A549 (cell line): ENCODE data around the gene FAM216B. TPM values are rescaled to one million over a fixed set of nuclear protein-coding genes. Genes with fewer than 3 reads are reported as not detected.
"Not testable (repeated sequence)": the region's sequence is repeated elsewhere in the genome, so short reads cannot be mapped to it uniquely, and the experiment has no call there.

ENCODE experiments used
- ATAC-seq, 2 experiments: fragments of 200-7000 bp in 1 of 2; fragments of >200 bp in 1 of 2; cut with Nextera tagmentation in 1 of 2; cut with Tn5 transposase in 1 of 2; 3 replicates each; pipeline versions ENCODE4 v1.8.0 to v1.9.1; 2018 to 2020; ENCODE audit warnings: mild to moderate bottlenecking in 1 of 2, moderate library complexity in 1 of 2
- CTCF ChIA-PET: fragments of 300-600 bp; sonication (Branson Sonifier 250); formaldehyde crosslinking; extraction: SDS; loops from one replicate; lab custom pipeline; 2021; ENCODE audit warnings: antibody characterized with exemption, inconsistent platforms; lab: Yijun Ruan, JAX
- POLR2A ChIA-PET: fragments of 350-600 bp; formaldehyde crosslinking; extraction: SDS; loops from one replicate; lab custom pipeline; 2021; ENCODE audit warnings: antibody characterized with exemption, inconsistent platforms; lab: Yijun Ruan, JAX
- DNase-seq, 2 experiments: peaks; one replicate each; pipeline versions ENCODE4 v3.0.0 to v3.0.0-alpha.2; 2011 to 2016; ENCODE audit warnings: low read depth in 1 of 2, low spot score in 1 of 2
- FAIRE-seq: peaks from 2 replicates; lab custom pipeline; 2011; peaks lifted over from hg19 to GRCh38; lab: Jason Lieb, UNC
- H3K27ac ChIP-seq, 2 experiments: fragments of >200 bp; sonication (Bioruptor Twin); formaldehyde crosslinking; 3 replicates each; pipeline ENCODE4 v1.5.1; 2016 to 2017
- H3K4me1 ChIP-seq: fragments of >200 bp; sonication (Bioruptor Twin); formaldehyde crosslinking; 3 replicates; pipeline ENCODE4 v1.6.1; 2016
- H3K4me2 ChIP-seq: fragments of >200 bp; sonication (Bioruptor Twin); formaldehyde crosslinking; 3 replicates; pipeline ENCODE4 v1.6.1; 2016
- H3K4me3 ChIP-seq: fragments of >200 bp; sonication (Bioruptor Twin); formaldehyde crosslinking; 3 replicates; pipeline ENCODE4 v1.5.1; 2016
- H3K9me3 ChIP-seq: fragments of >200 bp; sonication (Bioruptor Twin); formaldehyde crosslinking; 3 replicates; pipeline ENCODE4 v1.6.1; 2016
- ATOH8 ChIP-seq: fragments of 250-450 bp; sonication (Bioruptor Pico); IDR thresholded peaks from 2 replicates; pipeline ENCODE4 v1.5.0; 2020; ENCODE audit warnings: low read depth, mild to moderate bottlenecking, moderate library complexity
- BHLHE40 ChIP-seq: IDR thresholded peaks from 2 replicates; pipeline ENCODE4 v1.6.1; 2012; ENCODE audit warnings: low read depth, low read length, inconsistent platforms
- CBX8 ChIP-seq: fragments of 200-600 bp; sonication (generic); IDR thresholded peaks from 2 replicates; pipeline ENCODE4 v1.6.1; 2016
- EP300 ChIP-seq, 2 experiments: fragments of >200 bp; sonication (Bioruptor Twin); formaldehyde crosslinking; IDR thresholded peaks; 2 replicates in 1 of 2; 3 replicates in 1 of 2; pipeline ENCODE4 v1.6.1; 2016 to 2017
- FOSB ChIP-seq: fragments of 250-450 bp; sonication (Bioruptor Pico); IDR thresholded peaks from 2 replicates; pipeline ENCODE4 v1.5.0; 2020; ENCODE audit warnings: mild to moderate bottlenecking, moderate library complexity
- FOXS1 ChIP-seq: fragments of 250-450 bp; sonication (Bioruptor Pico); IDR thresholded peaks from 2 replicates; pipeline ENCODE4 v1.5.0; 2020; ENCODE audit warnings: mild to moderate bottlenecking, moderate library complexity
- GATA3 ChIP-seq: IDR thresholded peaks from 2 replicates; pipeline ENCODE4 v1.6.1; 2012; ENCODE audit warnings: borderline replicate concordance
- HDAC2 ChIP-seq: fragments of 200-600 bp; sonication (generic); IDR thresholded peaks from 2 replicates; pipeline ENCODE4 v1.6.1; 2016
- HEYL ChIP-seq: fragments of 250-450 bp; sonication (Bioruptor Pico); IDR thresholded peaks from 2 replicates; pipeline ENCODE4 v1.8.0; 2021; ENCODE audit warnings: mild to moderate bottlenecking, moderate library complexity
- HOXA7 ChIP-seq: fragments of 250-450 bp; sonication (Bioruptor Pico); IDR thresholded peaks from 2 replicates; pipeline ENCODE4 v1.5.0; 2020; ENCODE audit warnings: mild to moderate bottlenecking, moderate library complexity
- JUN ChIP-seq, 2 experiments: fragments of >200 bp; sonication (Bioruptor Twin); formaldehyde crosslinking; IDR thresholded peaks; 2 replicates in 1 of 2; 3 replicates in 1 of 2; pipeline ENCODE4 v1.6.1; 2016 to 2017
- JUNB ChIP-seq: fragments of >200 bp; sonication (Bioruptor Twin); formaldehyde crosslinking; IDR thresholded peaks from 2 replicates; pipeline ENCODE4 v1.6.1; 2016
- MAZ ChIP-seq: fragments of 150-350 bp; IDR thresholded peaks from 2 replicates; pipeline ENCODE4 v1.6.1; 2014; ENCODE audit warnings: antibody characterized with exemption, low read depth, low read length, borderline replicate concordance
- NFE2L2 ChIP-seq: fragments of 150-350 bp; conservative IDR thresholded peaks from 2 replicates; pipeline ENCODE4 v1.6.1; 2014; ENCODE audit warnings: low read length
- PHF8 ChIP-seq: fragments of 200-600 bp; sonication (generic); IDR thresholded peaks from 2 replicates; pipeline ENCODE4 v1.6.1; 2016; ENCODE audit warnings: low read depth, mild to moderate bottlenecking, antibody characterized with exemption, moderate library complexity, borderline replicate concordance
- POLR2A ChIP-seq: IDR thresholded peaks from 2 replicates; pipeline ENCODE4 v1.6.1; 2012; ENCODE audit warnings: mild to moderate bottlenecking, low read length
- RCOR1 ChIP-seq: fragments of 150-350 bp; IDR thresholded peaks from 2 replicates; pipeline ENCODE4 v1.6.1; 2014; ENCODE audit warnings: antibody characterized with exemption, low read length, low read depth
- RFX5 ChIP-seq: fragments of 450-650 bp; IDR thresholded peaks from 2 replicates; pipeline ENCODE4 v1.7.1; 2014; ENCODE audit warnings: antibody characterized with exemption, mild to moderate bottlenecking, moderate library complexity
- SREBF2 ChIP-seq: fragments of 450-650 bp; IDR thresholded peaks from 2 replicates; pipeline ENCODE4 v1.6.1; 2014; ENCODE audit warnings: mild to moderate bottlenecking, moderate library complexity
- TP53 ChIP-seq: fragments of 250-450 bp; sonication (Bioruptor Pico); IDR thresholded peaks from 2 replicates; pipeline ENCODE4 v1.5.0; 2021; ENCODE audit warnings: mild to moderate bottlenecking, moderate library complexity
- ZC3H11A ChIP-seq: fragments of 450-650 bp; IDR thresholded peaks from 2 replicates; pipeline ENCODE4 v1.6.1; 2014; ENCODE audit warnings: antibody characterized with exemption, mild to moderate bottlenecking
- WGBS: methylation state at CpG from one replicate; pipeline ENCODE4 v1.1.6; 2017; ENCODE audit errors: missing lambda C conversion rate; 5-methylcytosine and 5-hydroxymethylcytosine counted together
- polyA plus RNA-seq, 4 experiments: library from polyadenylated mRNA; depleted of rRNA in 3 of 4; stranded (reverse); fragments of >200 nt; fragmentation: RNase III in 1 of 4; extraction: RNeasy Plus Mini Kit Qiagen cat#74134 plus additional on column Dnase treatment in 1 of 4; gene quantifications; 2 replicates in 3 of 4; 3 replicates in 1 of 4; pipeline ENCODE4 v1.2.3, GENCODE V29; 2011 to 2017
- TF ChIP-seq, protein P1 (sequence below): fragments of 450-650 bp; IDR thresholded peaks from 2 replicates; pipeline ENCODE4 v1.6.1; 2014; ENCODE audit warnings: antibody characterized with exemption
- TF ChIP-seq, protein P2 (sequence below): fragments of >200 bp; sonication (Bioruptor Twin); formaldehyde crosslinking; IDR thresholded peaks from 2 replicates; pipeline ENCODE4 v1.6.1; 2016
- TF ChIP-seq, protein P3 (sequence below): fragments of >200 bp; sonication (Bioruptor Twin); formaldehyde crosslinking; IDR thresholded peaks from 3 replicates; pipeline ENCODE4 v1.6.1; 2016

The FAM216B gene
- polyA plus RNA-seq, 2 of the 4 experiments (the other 2 are of a cell fraction) = not detected

DNA sequence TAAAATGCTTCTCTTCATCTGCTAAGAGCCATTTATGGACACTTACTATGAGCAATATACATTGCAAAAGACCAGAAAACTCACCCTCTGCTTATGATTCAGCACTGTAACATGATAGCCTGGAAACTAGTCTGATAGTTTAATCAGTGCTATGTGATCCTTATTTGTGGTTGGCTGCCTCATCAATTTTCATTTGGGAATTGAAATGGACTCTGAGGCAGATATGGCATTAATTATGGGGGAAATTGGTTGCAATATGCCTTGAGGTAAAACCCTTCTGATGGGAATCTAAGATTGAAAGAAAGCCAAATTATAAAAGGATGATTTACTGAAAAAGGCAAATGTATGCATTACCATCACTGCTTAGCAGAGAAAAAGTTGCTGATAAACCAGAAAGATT lies 33.5 kb downstream of the FAM216B start:
- ATAC-seq = no peak
- DNase-seq = peak in 1 of 2 experiments; percentile 3
- no peak for FAIRE-seq
- ChIA-PET POLR2A (no interaction called here), CTCF (no interaction called here)
- TF ChIP-seq TP53 (no peak), EP300 (IDR thresholded peaks at IDR 0.05) (no peak), HEYL (no peak), NFE2L2 (no peak), ATOH8 (no peak)
- TF ChIP-seq, protein P1, sequence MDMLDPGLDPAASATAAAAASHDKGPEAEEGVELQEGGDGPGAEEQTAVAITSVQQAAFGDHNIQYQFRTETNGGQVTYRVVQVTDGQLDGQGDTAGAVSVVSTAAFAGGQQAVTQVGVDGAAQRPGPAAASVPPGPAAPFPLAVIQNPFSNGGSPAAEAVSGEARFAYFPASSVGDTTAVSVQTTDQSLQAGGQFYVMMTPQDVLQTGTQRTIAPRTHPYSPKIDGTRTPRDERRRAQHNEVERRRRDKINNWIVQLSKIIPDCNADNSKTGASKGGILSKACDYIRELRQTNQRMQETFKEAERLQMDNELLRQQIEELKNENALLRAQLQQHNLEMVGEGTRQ = no peak
- TF ChIP-seq, protein P2, sequence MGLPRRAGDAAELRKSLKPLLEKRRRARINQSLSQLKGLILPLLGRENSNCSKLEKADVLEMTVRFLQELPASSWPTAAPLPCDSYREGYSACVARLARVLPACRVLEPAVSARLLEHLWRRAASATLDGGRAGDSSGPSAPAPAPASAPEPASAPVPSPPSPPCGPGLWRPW = no peak
- Histone ChIP-seq H3K4me1 (no peaks in the 10 kb centered on the region), H3K9me3 (no peaks in the 10 kb centered on the region), H3K27ac (no peak overlapping the region), H3K4me3 (no peak overlapping the region), H3K4me2 (no peak overlapping the region)

- Histone ChIP-seq H3K9me3 (no peaks in the 10 kb centered on the region), H3K4me2 (no peak overlapping the region), H3K4me1 (no peaks in the 10 kb centered on the region), H3K4me3 (no peak overlapping the region), H3K27ac (no peak overlapping the region)
- no peak for DNase-seq
- CTCF ChIA-PET = no interaction called here
- no peak for ATAC-seq
- TF ChIP-seq ZC3H11A (no peak), RCOR1 (no peak), BHLHE40 (no peak), FOXS1 (CRISPR knock-in tag) (no peak), POLR2A (no peak), JUN (IDR thresholded peaks at IDR 0.05) (no peak), FOSB (CRISPR knock-in tag) (no peak)
- WGBS = 37% methylated on average over 3 of the region's 3 CpGs
- POLR2A ChIA-PET = no interaction called here
- no peak for FAIRE-seq
These were observed 34.3 kb downstream of the FAM216B start for GRCh38 chr13:42815681-42816080.

GRCh38 chr13:42816538-42816937 lies 35.2 kb downstream of the FAM216B start:
- Histone ChIP-seq H3K4me3 (no peak overlapping the region), H3K9me3 (no peaks in the 10 kb centered on the region), H3K27ac (no peak overlapping the region), H3K4me2 (no peak overlapping the region), H3K4me1 (no peaks in the 10 kb centered on the region)
- no peak for ATAC-seq
- TF ChIP-seq RFX5 = no peak
- TF ChIP-seq HEYL = no peak
- no peak for TF ChIP-seq JUNB
- WGBS = 76% methylated on average over 2 of the region's 2 CpGs
- POLR2A ChIA-PET = no interaction called here
- CTCF ChIA-PET = no interaction called here
- FAIRE-seq = no peak
- DNase-seq = no peak

DNA sequence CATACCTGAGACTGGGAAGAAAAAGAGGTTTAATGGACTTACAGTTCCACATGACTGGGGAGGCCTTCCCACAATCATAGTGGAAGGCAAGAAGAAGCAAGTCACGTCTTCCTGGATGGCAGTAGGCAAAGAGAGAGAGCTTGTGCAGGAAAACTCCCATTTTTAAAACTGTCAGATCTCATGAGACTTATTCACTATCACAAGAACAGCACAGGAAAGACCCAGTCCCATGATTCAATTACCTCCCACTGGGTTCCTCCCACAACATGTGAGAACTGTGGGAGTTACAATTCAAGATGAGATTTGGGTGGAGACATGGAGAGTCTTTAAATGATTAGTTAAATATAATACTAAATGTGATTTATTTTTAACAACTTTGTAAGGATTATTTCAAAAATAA lies 38.3 kb downstream of the FAM216B start:
- POLR2A ChIA-PET, H3K9me3 ChIP-seq, H3K4me1 ChIP-seq, CTCF ChIA-PET, H3K4me3 ChIP-seq, H3K4me2 ChIP-seq, FAIRE-seq, ATAC-seq, H3K27ac ChIP-seq, DNase-seq: not testable (repeated sequence)
- WGBS = 14% methylated on average over 1 of the region's 1 CpG

DNA sequence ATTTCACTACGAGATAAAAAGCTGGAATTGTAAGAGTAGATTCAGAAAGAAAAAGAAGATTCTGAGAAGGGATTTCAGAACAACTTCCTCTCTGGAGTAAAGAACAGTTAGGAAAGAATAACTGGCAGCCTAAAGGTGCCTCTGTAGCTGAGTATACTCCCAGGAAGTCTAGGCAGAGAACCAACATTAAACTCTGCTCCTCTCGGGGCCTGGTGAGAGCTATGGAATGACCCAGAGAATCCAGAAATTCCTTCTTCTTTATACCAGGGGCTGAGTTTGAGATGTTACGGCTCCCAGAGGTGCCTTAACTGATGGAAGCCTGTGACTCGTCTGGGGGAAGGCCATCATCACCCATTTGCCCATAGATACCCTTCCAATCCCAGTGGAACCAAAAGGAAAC lies 39.1 kb downstream of the FAM216B start:
- no peak overlapping the region for H3K27ac ChIP-seq
- no peaks in the 10 kb centered on the region for H3K9me3 ChIP-seq
- POLR2A ChIA-PET = no interaction called here
- CTCF ChIA-PET = no interaction called here
- H3K4me3 ChIP-seq = no peak overlapping the region
- 24% methylated on average over 4 of the region's 4 CpGs for WGBS
- H3K4me1 ChIP-seq = no peaks in the 10 kb centered on the region
- no peak overlapping the region for H3K4me2 ChIP-seq
- TF ChIP-seq HDAC2 = no peak
- TF ChIP-seq CBX8 = no peak
- TF ChIP-seq BHLHE40 = no peak
- TF ChIP-seq, protein P3, sequence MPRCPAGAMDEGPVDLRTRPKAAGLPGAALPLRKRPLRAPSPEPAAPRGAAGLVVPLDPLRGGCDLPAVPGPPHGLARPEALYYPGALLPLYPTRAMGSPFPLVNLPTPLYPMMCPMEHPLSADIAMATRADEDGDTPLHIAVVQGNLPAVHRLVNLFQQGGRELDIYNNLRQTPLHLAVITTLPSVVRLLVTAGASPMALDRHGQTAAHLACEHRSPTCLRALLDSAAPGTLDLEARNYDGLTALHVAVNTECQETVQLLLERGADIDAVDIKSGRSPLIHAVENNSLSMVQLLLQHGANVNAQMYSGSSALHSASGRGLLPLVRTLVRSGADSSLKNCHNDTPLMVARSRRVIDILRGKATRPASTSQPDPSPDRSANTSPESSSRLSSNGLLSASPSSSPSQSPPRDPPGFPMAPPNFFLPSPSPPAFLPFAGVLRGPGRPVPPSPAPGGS = no peak
- TF ChIP-seq PHF8 = no peak
- no peak for TF ChIP-seq SREBF2
- no peak for TF ChIP-seq JUNB
- no peak for TF ChIP-seq GATA3
- TF ChIP-seq TP53 = no peak
- TF ChIP-seq MAZ = no peak
- no peak for TF ChIP-seq HOXA7 (CRISPR knock-in tag)
- TF ChIP-seq, all 56 proteins: peak for 0
- DNase-seq (no peak), FAIRE-seq (no peak), ATAC-seq (no peak)
